Brain microvascular endothelial cell (primary cell): ENCODE measurements around the gene NENF.
A peak's percentile ranks its signal among the peaks of the same experiment; 100 is the strongest.

ENCODE experiments used
- DNase-seq: peaks from one replicate; pipeline ENCODE4 v3.0.0-alpha.2; 2020
- H3K27ac ChIP-seq: fragments of 250-450 bp; sonication (Bioruptor Pico); 2 replicates; pipeline ENCODE4 v1.5.1; 2020; ENCODE audit warnings: mild to moderate bottlenecking, moderate library complexity
- H3K27me3 ChIP-seq: fragments of 250-450 bp; sonication (Bioruptor Pico); replicated peaks from 2 replicates; pipeline ENCODE4 v1.5.1; 2020; ENCODE audit warnings: mild to moderate bottlenecking
- H3K36me3 ChIP-seq: fragments of 250-450 bp; sonication (Bioruptor Pico); replicated peaks from 2 replicates; pipeline ENCODE4 v1.5.1; 2020; ENCODE audit warnings: mild to moderate bottlenecking
- H3K4me3 ChIP-seq: 2 replicates; pipeline ENCODE4 v1.5.1; 2011; ENCODE audit warnings: low read depth, mild to moderate bottlenecking, control low read depth, low read length, moderate library complexity
- in situ Hi-C: cut with HindIII; loops from 2 replicates; pipeline ENCODE4 v1.10.0; 2017; ENCODE audit warnings: low sequenced_read_pairs, low pct_ligation_motif_present
- TF ChIP-seq, protein P1 (sequence below): IDR thresholded peaks from 2 replicates; pipeline ENCODE4 v1.5.1; 2011; ENCODE audit warnings: low read depth, mild to moderate bottlenecking, moderate library complexity, low read length, control low read depth, inconsistent platforms; ENCODE audit errors: missing control alignments

The NENF gene

DNA sequence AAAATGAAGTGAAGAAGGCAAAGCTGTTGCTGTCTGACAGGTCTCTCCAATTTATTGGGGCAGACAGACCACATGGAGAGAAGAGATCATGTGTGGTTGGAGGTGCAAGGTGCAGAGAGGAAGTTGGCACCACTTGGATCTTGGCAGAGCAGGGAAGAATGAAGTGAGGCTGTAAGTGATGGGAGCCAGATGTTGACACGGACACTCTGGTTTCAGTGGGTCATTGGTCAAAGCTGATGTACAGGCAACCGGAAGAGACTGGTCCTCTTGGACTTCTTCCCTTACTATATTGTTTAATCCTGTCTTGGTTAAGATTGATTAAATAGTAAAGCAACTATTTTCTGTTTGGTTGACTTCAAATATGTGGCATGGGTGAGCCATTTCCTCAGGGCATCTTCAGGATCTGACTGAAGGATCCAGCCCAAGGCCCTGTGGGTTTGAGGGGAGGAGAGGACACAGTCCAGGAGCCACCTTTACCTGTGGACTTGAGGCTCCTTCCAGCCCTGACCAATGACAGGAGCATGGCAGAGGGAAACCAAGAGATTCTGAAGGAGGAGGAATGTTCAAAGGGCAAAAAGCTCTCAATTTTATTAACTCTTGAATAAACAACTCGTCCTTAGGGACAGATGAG is 49.4 kb downstream of the NENF start:
- TF ChIP-seq, protein P1, sequence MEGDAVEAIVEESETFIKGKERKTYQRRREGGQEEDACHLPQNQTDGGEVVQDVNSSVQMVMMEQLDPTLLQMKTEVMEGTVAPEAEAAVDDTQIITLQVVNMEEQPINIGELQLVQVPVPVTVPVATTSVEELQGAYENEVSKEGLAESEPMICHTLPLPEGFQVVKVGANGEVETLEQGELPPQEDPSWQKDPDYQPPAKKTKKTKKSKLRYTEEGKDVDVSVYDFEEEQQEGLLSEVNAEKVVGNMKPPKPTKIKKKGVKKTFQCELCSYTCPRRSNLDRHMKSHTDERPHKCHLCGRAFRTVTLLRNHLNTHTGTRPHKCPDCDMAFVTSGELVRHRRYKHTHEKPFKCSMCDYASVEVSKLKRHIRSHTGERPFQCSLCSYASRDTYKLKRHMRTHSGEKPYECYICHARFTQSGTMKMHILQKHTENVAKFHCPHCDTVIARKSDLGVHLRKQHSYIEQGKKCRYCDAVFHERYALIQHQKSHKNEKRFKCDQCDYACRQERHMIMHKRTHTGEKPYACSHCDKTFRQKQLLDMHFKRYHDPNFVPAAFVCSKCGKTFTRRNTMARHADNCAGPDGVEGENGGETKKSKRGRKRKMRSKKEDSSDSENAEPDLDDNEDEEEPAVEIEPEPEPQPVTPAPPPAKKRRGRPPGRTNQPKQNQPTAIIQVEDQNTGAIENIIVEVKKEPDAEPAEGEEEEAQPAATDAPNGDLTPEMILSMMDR, result no peak
- no peak for DNase-seq
- in situ Hi-C loops, result no loop called here
- H3K4me3 ChIP-seq, result no peak overlapping the region
- no peaks in the 10 kb centered on the region for H3K36me3 ChIP-seq
- no peak overlapping the region for H3K27ac ChIP-seq
- H3K27me3 ChIP-seq, result no peaks in the 10 kb centered on the region

DNA sequence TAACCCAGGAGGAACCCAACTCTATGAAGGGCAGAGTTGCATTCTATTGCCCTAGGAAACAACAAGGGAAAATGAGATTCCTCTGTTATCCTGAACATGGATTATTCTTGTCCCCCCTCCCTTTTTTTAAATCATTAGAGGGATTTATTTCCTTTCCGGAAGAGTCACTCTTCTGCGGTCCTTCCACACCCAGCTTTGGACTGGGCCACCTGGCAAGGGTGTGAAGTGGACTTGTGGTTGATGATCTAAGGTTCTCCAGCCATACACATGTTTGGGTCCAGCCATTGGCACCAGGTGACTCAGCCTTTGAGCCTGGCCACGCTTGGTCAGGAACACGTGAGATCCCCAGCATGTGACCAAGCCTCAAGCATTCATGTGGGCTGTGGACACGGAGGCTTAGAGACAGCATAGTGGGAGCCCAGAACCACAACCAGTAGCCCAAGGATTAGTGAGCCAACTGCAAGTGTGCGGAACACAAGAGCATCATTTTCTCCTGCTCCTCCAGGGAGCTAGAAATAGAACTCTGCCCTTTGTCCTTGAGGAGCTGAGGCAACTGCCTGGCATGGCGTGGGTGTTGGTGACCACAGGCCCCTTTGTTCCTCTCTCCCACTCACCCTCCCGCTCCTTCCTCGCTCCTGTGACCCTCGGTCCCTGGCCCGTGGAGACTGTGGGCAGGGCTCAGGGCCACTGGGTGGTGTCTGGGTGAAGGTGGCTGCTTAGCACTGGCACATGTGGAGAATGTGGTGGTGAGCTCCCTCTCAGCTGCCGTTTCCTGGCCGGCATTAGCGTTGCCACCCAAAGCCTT is 50.1 kb downstream of the NENF start:
- Histone ChIP-seq H3K36me3 (no peaks in the 10 kb centered on the region), H3K27ac (no peak overlapping the region), H3K4me3 (no peak overlapping the region), H3K27me3 (no peaks in the 10 kb centered on the region)
- DNase-seq, result peak; percentile 61
- TF ChIP-seq, protein P1, result no peak
- in situ Hi-C loops, result no loop called here

DNA sequence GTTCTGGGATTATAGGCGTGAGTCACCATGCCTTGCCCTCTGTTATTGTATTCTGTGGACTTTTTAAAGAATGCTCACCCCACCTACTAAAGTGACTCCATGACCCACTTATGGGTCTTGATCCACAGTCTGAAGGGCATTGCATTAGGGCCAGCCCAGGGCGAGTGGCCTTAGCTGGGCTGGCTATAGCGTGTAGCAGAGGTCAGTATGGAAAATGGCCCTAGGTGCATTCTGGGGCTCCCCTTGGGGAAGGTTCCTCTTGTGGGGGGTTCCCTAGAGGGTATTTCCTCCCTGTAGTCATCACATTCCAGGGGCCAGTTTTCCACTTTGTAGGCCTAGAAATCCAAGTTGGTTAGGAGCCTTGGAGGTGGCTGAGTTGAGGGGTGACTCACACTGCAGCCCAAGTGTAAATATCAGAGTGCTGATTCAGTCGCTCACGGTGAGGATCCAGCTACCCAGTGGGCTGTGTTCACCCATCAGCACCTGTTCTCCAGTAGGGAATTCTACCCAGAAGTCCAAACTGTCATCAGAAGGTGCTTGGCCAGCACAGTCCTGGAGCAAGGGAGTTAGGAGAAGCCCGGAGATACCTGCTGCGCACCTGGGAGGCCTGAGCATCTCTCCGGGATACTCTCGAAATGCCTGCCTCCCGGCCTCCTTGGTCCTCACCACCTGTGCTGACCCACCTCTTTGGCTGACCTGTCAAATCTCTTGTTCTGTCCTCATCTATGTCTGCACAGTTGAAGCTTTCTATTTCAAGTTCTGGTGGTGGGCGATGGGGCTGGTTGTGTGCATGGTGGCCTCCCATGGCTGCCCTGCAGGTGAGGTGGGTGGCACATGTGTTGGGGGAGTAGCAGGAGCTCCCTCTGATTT is 52.2 kb downstream of the NENF start:
- in situ Hi-C loops, result no loop called here
- TF ChIP-seq, protein P1, result no peak
- H3K4me3 ChIP-seq, result no peak overlapping the region
- no peaks in the 10 kb centered on the region for H3K36me3 ChIP-seq
- H3K27ac ChIP-seq, result peak overlapping the region; percentile 79
- H3K27me3 ChIP-seq, result no peaks in the 10 kb centered on the region
- peak; percentile 88 for DNase-seq

DNA sequence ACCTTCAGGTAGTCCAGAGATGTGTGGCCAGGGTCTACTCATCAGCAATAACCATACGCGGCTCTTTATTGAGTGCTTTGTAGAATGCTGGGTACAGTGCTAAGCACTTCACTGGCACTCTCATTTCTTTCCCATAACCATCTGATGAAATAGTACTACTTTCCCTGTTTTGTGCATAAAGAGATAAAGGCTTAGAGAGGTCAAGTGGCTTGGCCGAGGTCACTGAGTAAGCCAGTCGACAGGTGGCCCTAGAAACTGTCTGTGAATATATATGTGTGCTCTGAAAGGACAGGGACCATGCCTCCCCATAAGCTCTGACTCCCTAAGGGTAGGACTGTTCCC is 52.8 kb downstream of the NENF start:
- TF ChIP-seq, protein P1, result no peak
- no peak for DNase-seq
- peak overlapping the region; percentile 79 for H3K27ac ChIP-seq

DNA sequence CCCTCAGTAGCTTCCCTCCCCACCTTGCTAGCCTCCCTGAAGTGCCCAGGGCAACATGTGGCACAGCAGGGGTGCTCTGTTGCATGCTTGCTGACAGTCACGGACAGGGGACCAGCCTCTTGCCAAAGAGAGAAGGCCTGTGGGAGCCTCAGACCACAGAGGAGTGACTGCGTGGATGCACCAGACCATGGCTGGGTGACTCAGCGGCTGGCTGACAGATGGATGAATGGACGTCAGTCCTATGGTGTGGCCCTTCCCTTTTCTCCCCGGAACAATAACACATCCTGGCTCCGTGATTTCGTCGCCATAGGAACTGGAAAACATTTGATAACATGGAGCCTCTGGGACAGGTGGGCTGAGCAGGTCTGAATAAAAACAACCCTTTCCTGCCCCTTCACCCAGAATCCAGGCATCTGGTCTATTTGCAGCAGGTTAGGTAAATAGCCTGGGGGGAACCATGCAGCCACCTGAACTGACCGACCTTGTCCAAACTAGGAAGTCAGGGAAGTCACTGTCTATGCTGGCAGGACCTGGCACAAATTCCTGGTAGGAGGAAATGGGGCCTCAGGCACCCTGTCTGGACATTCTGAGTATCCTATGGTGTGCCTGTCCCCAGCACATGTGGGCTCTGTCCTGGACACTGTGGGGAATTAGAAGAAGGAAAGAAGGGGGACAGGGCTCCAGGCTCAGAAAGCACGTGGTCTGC is 53.3 kb downstream of the NENF start:
- DNase-seq, result peak; percentile 100
- in situ Hi-C loops, result no loop called here
- Histone ChIP-seq H3K4me3 (no peak overlapping the region), H3K36me3 (no peaks in the 10 kb centered on the region), H3K27ac (peak overlapping the region; percentile 79), H3K27me3 (no peaks in the 10 kb centered on the region)
- TF ChIP-seq, protein P1, result no peak

More for the DNA sequence above, 52.8 kb downstream of the NENF start:
- no peak overlapping the region for H3K4me3 ChIP-seq
- H3K27me3 ChIP-seq, result no peaks in the 10 kb centered on the region
- in situ Hi-C loops, result no loop called here
- no peaks in the 10 kb centered on the region for H3K36me3 ChIP-seq
